Keratinocyte (primary cell): ENCODE results near the gene ERCC8. TPM values are rescaled to one million over a fixed set of nuclear protein-coding genes. Genes with fewer than 3 reads are reported as not detected.

Experiments
- DNase-seq: peaks from one replicate; pipeline ENCODE4 v3.0.0-alpha.2; 2011; ENCODE audit warnings: low read depth, missing footprints, low spot score
- FAIRE-seq: peaks from 2 replicates; lab custom pipeline; 2011; peaks lifted over from hg19 to GRCh38; lab: Jason Lieb, UNC
- H2AFZ ChIP-seq: 2 replicates; pipeline ENCODE4 v1.6.0; 2012; ENCODE audit warnings: low read length, control low read depth, inconsistent platforms; ENCODE audit not compliant: control insufficient read depth
- H3K27ac ChIP-seq: 2 replicates; pipeline ENCODE4 v1.5.1; 2011; ENCODE audit warnings: low read length; ENCODE audit not compliant: control insufficient read depth, insufficient read depth
- H3K27me3 ChIP-seq: 3 replicates; pipeline ENCODE4 v1.6.0; 2011; ENCODE audit warnings: low read length; ENCODE audit not compliant: control insufficient read depth, insufficient read depth; ENCODE audit errors: extremely low read depth
- H3K36me3 ChIP-seq, 2 experiments: 2 replicates in 1 of 2; 3 replicates in 1 of 2; pipeline ENCODE4 v1.5.1; 2011; ENCODE audit warnings: low read length in 2 of 2, mild to moderate bottlenecking in 1 of 2; ENCODE audit not compliant: control insufficient read depth in 2 of 2, insufficient read depth in 2 of 2; ENCODE audit errors: extremely low read depth in 1 of 2
- H3K4me1 ChIP-seq: 3 replicates; pipeline ENCODE4 v1.5.1; 2011; ENCODE audit warnings: low read length; ENCODE audit not compliant: control insufficient read depth, insufficient read depth; ENCODE audit errors: extremely low read depth
- H3K4me2 ChIP-seq: 3 replicates; pipeline ENCODE4 v1.6.0; 2011; ENCODE audit warnings: low read depth, low read length; ENCODE audit not compliant: control insufficient read depth, insufficient read depth; ENCODE audit errors: extremely low read depth
- H3K4me3 ChIP-seq, 3 experiments: fragments of 200-600 bp in 1 of 3; sonication (generic) in 1 of 3; 2 replicates in 2 of 3; 3 replicates in 1 of 3; pipeline ENCODE4 v1.5.1; 2011 to 2016; ENCODE audit warnings: low read length in 3 of 3, mild to moderate bottlenecking in 3 of 3, control low read depth in 2 of 3, inconsistent platforms in 1 of 3, low read depth in 1 of 3, mixed read lengths in 1 of 3, mixed run types in 1 of 3, moderate library complexity in 1 of 3; ENCODE audit not compliant: control insufficient read depth in 2 of 3, insufficient read depth in 2 of 3; ENCODE audit errors: extremely low read depth in 1 of 3
- H3K79me2 ChIP-seq: 2 replicates; pipeline ENCODE4 v1.6.0; 2012; ENCODE audit warnings: low read length; ENCODE audit not compliant: control insufficient read depth, insufficient read depth
- H3K9ac ChIP-seq: 3 replicates; pipeline ENCODE4 v1.6.0; 2011; ENCODE audit warnings: low read length; ENCODE audit not compliant: control insufficient read depth, insufficient read depth; ENCODE audit errors: extremely low read depth
- H3K9me1 ChIP-seq: 3 replicates; pipeline ENCODE4 v1.6.0; 2011; ENCODE audit warnings: low read length; ENCODE audit not compliant: control insufficient read depth, insufficient read depth; ENCODE audit errors: extremely low read depth
- H3K9me3 ChIP-seq: 2 replicates; pipeline ENCODE4 v1.5.1; 2012; ENCODE audit warnings: low read depth, low read length; ENCODE audit not compliant: control insufficient read depth
- H4K20me1 ChIP-seq: 3 replicates; pipeline ENCODE4 v1.6.0; 2011; ENCODE audit warnings: low read length; ENCODE audit not compliant: control insufficient read depth, insufficient read depth; ENCODE audit errors: extremely low read depth
- EZH2 ChIP-seq: IDR thresholded peaks from one replicate; pipeline ENCODE4 v1.6.1; 2012; ENCODE audit warnings: inconsistent platforms, mild to moderate bottlenecking, low read length, moderate library complexity
- dilution Hi-C: fragments of 300-500 bp; cut with MboI; formaldehyde crosslinking; loops from one replicate; pipeline ENCODE4 v1.7.0; 2020; ENCODE audit warnings: low sequenced_read_pairs; ENCODE audit not compliant: extremely low pct_ligation_motif_present
- polyA plus RNA-seq, 5 experiments: library from polyadenylated mRNA; depleted of rRNA in 3 of 5; stranded (reverse) in 3 of 5; stranded (forward) in 1 of 5; unstranded in 1 of 5; fragments of >200 nt; gene quantifications; 1 replicate in 1 of 5; 2 replicates in 3 of 5; 3 replicates in 1 of 5; pipeline versions ENCODE4 v1.2.1 to v1.2.3, GENCODE V29; 2011 to 2012; ENCODE audit warnings: missing spikeins in 2 of 5, low read depth in 1 of 5, low replicate concordance in 1 of 5
- TF ChIP-seq, protein P1 (sequence below), 3 experiments: IDR thresholded peaks in 1 of 3; conservative IDR thresholded peaks in 1 of 3; optimal IDR thresholded peaks in 1 of 3; 2 replicates in 2 of 3; 3 replicates in 1 of 3; pipeline versions ENCODE3 to v1.5.1; 2011; ENCODE audit warnings: low read length in 3 of 3, mild to moderate bottlenecking in 3 of 3, moderate library complexity in 2 of 3, control low read depth in 1 of 3, inconsistent platforms in 1 of 3; ENCODE audit not compliant: insufficient read depth in 2 of 3; ENCODE audit errors: extremely low read depth in 1 of 3

The ERCC8 gene
- polyA plus RNA-seq, 1 donor (not counting 4 experiments of a cell fraction or from before 2014, with no cell fraction given), result 16.6 TPM

- FAIRE-seq (no peak), DNase-seq (no peak)
- no peaks in the 10 kb centered on the region for H3K27me3 ChIP-seq
- no peak overlapping the region for H3K4me3 ChIP-seq
- no peaks in the 10 kb centered on the region for H3K79me2 ChIP-seq
- no peak overlapping the region for H3K9ac ChIP-seq
- no peaks in the 10 kb centered on the region for H4K20me1 ChIP-seq
- H3K9me3 ChIP-seq, result no peaks in the 10 kb centered on the region
- H3K27ac ChIP-seq, result no peak overlapping the region
- no peak overlapping the region for H3K4me2 ChIP-seq
- dilution Hi-C loops, result no loop called here
- peaks cover 2 to 4% of the 10 kb centered on the region in 2 experiments for H3K36me3 ChIP-seq
- TF ChIP-seq EZH2, result no peak
- TF ChIP-seq, protein P1, sequence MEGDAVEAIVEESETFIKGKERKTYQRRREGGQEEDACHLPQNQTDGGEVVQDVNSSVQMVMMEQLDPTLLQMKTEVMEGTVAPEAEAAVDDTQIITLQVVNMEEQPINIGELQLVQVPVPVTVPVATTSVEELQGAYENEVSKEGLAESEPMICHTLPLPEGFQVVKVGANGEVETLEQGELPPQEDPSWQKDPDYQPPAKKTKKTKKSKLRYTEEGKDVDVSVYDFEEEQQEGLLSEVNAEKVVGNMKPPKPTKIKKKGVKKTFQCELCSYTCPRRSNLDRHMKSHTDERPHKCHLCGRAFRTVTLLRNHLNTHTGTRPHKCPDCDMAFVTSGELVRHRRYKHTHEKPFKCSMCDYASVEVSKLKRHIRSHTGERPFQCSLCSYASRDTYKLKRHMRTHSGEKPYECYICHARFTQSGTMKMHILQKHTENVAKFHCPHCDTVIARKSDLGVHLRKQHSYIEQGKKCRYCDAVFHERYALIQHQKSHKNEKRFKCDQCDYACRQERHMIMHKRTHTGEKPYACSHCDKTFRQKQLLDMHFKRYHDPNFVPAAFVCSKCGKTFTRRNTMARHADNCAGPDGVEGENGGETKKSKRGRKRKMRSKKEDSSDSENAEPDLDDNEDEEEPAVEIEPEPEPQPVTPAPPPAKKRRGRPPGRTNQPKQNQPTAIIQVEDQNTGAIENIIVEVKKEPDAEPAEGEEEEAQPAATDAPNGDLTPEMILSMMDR (optimal IDR thresholded peaks at IDR 0.05 in 1 of 3, IDR thresholded peaks at IDR 0.05 in 1 of 3, conservative IDR thresholded peaks at IDR 0.05 in 1 of 3; ENCODE audit: extremely low read depth in 1 of 3, insufficient read depth in 2 of 3, low read length in 3 of 3), result no peak
- no peaks in the 10 kb centered on the region for H3K9me1 ChIP-seq
- H3K4me1 ChIP-seq, result no peaks in the 10 kb centered on the region
- H2AFZ ChIP-seq, result no peak overlapping the region
Observed at GRCh38 chr5:60896991-60897390, 47.9 kb downstream of the ERCC8 start.

DNA sequence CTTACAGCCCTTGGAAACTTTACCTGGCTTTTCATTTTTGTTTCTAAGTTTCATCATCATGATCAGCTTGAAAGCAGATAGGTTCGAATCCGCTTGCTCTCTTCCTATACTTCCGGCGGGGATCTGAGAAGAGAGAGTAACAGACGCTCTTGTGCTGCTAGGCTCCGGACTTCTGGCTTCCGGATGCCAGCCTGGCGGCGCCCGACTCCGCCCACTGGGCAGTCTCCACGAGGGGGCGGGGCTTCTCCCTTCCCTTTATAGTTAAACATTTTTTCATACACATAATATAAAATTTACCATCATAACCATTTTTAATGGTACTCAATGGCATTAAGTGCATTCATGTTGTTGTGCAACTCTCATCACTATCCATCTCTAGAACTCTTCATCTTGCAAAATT is 51.3 kb downstream of the ERCC8 start:
- H4K20me1 ChIP-seq, result no peaks in the 10 kb centered on the region
- no peaks in the 10 kb centered on the region for H3K27me3 ChIP-seq
- H3K4me1 ChIP-seq, result no peaks in the 10 kb centered on the region
- peaks cover 2 to 4% of the 10 kb centered on the region in 2 experiments for H3K36me3 ChIP-seq
- no peak overlapping the region for H3K9ac ChIP-seq
- no peaks in the 10 kb centered on the region for H3K9me1 ChIP-seq
- no peak overlapping the region for H3K27ac ChIP-seq
- TF ChIP-seq, protein P1 (optimal IDR thresholded peaks at IDR 0.05 in 1 of 3, IDR thresholded peaks at IDR 0.05 in 1 of 3, conservative IDR thresholded peaks at IDR 0.05 in 1 of 3; ENCODE audit: extremely low read depth in 1 of 3, insufficient read depth in 2 of 3, low read length in 3 of 3), result no peak
- TF ChIP-seq EZH2, result no peak
- no peaks in the 10 kb centered on the region for H3K9me3 ChIP-seq
- no peak overlapping the region for H3K4me2 ChIP-seq
- H3K79me2 ChIP-seq, result no peaks in the 10 kb centered on the region
- DNase-seq, result no peak
- dilution Hi-C loops, result no loop called here
- H3K4me3 ChIP-seq, result no peak overlapping the region
- FAIRE-seq, result no peak
- H2AFZ ChIP-seq, result no peak overlapping the region
